ENCODE measurements around the gene MAD1L1. TPM values are rescaled to one million over a fixed set of nuclear protein-coding genes. Genes with fewer than 3 reads are reported as not detected.

MAD1L1 gene
- total RNA-seq, 4 donors from 2014 or later: 21.0 to 49.7 (median 29.8) TPM

DNA sequence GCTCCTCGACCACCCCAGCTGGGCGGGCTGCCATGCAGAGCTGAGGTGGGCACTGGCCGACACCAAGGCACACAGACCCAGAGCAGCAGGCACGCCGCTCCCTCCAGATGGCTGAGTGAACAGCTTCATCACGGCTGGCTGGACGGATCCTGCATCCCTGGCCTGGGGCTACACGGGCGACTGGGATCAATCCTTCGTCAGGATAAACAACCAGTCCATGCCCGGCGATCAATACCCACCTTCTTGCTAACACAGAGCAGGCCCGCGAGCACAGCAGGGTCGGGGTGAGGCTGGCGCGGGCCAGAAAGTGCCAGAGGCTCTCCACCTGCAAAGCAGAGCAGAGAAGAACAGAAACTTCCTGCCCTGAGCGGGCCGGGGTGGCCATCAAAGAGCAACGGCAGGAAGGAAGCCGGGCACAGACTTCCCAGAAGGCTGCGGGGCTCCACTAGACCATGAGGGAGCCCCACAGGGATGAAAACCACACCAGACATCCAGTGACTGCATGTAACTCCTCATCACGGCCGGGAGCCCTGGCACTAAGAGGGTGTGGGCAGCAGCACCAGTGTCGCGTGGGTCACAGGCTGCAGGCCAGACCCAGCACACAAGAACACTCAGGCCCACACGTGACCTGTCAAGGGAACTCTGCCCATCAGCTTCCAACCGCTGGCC, 166.4 kb downstream of the MAD1L1 start:
- TF ChIP-seq, protein P1, sequence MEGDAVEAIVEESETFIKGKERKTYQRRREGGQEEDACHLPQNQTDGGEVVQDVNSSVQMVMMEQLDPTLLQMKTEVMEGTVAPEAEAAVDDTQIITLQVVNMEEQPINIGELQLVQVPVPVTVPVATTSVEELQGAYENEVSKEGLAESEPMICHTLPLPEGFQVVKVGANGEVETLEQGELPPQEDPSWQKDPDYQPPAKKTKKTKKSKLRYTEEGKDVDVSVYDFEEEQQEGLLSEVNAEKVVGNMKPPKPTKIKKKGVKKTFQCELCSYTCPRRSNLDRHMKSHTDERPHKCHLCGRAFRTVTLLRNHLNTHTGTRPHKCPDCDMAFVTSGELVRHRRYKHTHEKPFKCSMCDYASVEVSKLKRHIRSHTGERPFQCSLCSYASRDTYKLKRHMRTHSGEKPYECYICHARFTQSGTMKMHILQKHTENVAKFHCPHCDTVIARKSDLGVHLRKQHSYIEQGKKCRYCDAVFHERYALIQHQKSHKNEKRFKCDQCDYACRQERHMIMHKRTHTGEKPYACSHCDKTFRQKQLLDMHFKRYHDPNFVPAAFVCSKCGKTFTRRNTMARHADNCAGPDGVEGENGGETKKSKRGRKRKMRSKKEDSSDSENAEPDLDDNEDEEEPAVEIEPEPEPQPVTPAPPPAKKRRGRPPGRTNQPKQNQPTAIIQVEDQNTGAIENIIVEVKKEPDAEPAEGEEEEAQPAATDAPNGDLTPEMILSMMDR (IDR thresholded peaks at IDR 0.05; ENCODE audit: low read depth): no peak

DNA sequence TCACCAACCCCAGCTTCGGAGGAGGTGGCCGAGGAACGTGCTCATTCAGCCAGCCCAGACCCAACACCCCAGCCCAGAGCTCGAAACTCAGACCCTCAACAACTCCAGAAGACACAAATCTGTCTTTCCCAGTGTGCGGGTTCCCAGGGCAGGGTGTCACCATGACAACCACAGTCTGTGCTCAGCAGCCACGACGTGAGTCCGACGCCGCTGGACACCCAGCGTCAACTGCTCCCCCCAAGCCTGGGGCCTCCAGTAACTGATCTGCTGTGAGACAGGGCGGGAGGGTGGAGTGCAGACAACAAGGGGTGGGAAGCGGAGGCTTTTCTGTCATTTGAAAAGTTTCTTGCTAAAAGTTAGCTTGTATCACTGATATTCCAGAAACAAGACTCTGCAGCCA, 167.2 kb downstream of the MAD1L1 start:
- TF ChIP-seq, protein P1 (IDR thresholded peaks at IDR 0.05; ENCODE audit: low read depth): no peak

DNA sequence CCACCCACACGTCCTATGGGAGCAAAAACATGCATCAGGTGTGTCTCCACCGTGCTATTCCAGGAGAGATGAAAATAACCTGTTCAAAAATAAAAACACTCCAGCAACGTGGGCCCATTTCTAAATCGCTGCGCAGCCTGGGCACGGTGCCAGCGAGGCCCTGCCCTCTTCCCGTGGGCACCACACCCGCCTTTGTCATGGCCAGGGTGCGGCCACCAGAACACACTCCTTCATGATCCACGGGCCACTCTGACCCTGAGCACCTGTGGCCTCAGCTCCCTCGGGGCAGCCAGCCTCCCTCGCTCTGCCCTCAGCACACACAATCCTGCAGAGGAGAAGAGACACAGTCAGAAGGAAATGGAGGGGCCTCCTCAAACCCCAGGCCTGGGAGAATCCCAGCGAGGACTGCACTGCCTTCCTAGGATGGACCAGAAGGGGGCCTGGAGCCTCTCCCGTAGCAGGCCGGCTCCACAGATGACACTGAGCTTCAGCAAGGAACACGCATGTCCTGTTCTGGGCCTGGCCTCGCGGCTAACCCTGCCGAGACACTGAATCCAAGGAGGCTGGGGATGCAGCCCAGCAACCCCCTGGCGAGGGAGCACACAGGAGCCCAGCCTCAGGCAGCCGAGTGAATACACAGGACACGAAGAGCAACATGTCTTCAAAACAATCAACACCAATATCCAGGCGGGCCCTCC, 169.0 kb downstream of the MAD1L1 start:
- TF ChIP-seq, protein P1 (IDR thresholded peaks at IDR 0.05; ENCODE audit: low read depth): no peak

DNA sequence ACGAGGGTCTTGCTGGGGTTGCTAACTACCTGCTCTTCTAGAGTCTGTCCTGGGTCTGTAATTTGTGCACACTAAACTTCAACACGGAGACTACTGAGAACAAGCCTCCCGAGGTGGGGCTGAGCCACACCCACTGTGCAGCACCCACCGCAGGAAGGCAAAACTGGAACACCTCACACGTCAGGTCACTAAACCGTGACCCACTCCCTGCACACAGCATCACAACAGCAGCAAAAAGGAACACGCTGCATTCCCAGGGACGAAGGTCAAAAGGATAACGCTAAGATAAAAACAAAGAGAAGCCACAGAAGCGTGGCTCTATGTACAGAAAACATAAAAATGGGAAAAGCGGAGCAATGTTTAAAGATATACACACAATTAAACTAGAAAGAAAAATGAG, 170.1 kb downstream of the MAD1L1 start:
- TF ChIP-seq, protein P1 (IDR thresholded peaks at IDR 0.05; ENCODE audit: low read depth): no peak

DNA sequence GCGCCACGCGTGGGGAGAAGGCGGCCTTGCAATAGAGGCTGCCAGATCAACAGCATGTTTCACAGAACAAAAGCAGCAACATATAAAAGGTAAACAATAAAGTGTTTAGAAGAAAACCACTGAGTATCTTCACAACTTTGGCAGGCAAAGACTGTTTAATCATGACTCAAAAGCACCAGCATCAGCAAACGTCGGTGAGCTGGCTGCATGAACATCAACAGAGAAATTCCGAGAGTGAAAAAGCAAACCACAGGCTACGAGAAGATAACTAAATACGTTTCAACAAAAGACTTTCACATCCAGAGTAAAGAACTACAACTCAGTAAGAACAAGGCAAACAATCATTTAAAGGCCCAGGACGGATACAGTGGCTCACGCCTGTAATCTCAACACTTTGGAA, 172.0 kb downstream of the MAD1L1 start:
- TF ChIP-seq, protein P1 (IDR thresholded peaks at IDR 0.05; ENCODE audit: low read depth): no peak

DNA sequence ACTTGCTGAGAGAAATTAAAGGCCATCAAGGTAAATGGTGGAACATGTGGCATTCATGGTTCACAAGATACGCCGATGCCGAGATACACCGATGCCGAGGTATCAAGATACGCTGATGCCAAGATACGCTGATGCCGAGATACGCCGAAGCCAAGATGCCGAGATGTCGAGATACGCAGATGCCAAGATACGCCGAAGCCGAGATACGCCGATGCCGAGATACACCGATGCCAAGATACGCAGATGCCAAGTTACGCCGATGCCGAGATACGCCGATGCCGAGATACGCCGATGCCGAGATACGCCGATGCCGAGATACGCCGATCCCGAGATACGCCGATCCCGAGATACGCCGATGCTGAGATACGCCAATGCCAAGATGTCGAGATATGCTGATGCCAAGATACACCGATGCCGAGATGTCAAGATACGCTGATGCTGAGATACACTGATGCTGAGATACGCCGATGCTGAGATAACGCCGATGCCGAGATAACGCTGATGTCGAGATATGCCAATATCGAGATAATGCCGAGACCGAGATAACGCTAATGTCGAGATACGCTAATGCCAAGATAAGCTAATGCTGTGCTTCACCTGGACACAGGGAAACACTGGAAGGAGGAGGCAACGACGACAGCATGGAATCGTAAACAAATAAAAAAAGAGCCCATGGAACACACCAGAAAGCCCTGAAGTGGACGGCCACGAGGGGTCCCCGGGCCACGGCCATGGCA, 172.6 kb downstream of the MAD1L1 start:
- TF ChIP-seq, protein P1 (IDR thresholded peaks at IDR 0.05; ENCODE audit: low read depth): no peak

DNA sequence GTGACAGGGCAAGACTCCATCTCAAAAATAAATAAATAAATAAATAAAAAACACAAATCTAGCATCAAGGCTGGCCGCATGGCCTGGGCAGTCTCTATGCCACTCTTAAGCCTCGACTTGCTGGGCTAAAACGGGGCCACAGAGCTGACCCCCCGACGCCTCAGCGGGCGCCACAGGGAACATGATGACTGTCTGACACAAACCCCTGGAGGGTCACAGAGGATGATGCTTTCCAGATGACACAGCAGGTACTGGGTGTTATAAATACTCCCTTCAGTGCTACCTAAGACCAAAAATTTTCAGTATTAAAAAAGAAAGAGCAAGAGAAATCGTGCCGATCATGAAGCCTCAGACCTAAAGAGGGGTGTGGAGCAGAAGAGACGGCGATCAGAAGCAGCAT, 176.8 kb downstream of the MAD1L1 start:
- TF ChIP-seq, protein P1 (IDR thresholded peaks at IDR 0.05; ENCODE audit: low read depth): no peak
